ENCODE results near the gene FMN2. TPM values are rescaled to one million over a fixed set of nuclear protein-coding genes. Genes with fewer than 3 reads are reported as not detected.
A peak's percentile ranks its signal among the peaks of the same experiment; 100 is the strongest.

FMN2 gene
- total RNA-seq, 1 donor from 2014 or later = 13.2 TPM

- H3K4me3 Mint-ChIP-seq = peak overlapping the region; percentile 92
- H3K4me1 Mint-ChIP-seq = peaks cover 41% of the 10 kb centered on the region
- H3K27me3 Mint-ChIP-seq (ENCODE audit: low read depth) = peaks cover 5% of the 10 kb centered on the region
- DNase-seq (ENCODE audit: low read depth, low spot score) = no peak
- no peaks in the 10 kb centered on the region for H3K36me3 Mint-ChIP-seq (ENCODE audit: low read depth)
- H3K9me3 Mint-ChIP-seq = no peaks in the 10 kb centered on the region
- no peak for TF ChIP-seq CTCF (conservative IDR thresholded peaks at IDR 0.05)
- peak overlapping the region; percentile 78 for H3K27ac Mint-ChIP-seq (ENCODE audit: unreplicated experiment)
Measured at GRCh38 chr1:240090957-240091600, 604 bp upstream of the FMN2 start.

GRCh38 chr1:240092301-240093119 is 827 bp downstream of the FMN2 start:
- peak overlapping the region; percentile 87 for H3K4me3 Mint-ChIP-seq
- no peaks in the 10 kb centered on the region for H3K36me3 Mint-ChIP-seq (ENCODE audit: low read depth)
- no peaks in the 10 kb centered on the region for H3K9me3 Mint-ChIP-seq
- peak; percentile 30 for DNase-seq (ENCODE audit: low read depth, low spot score)
- H3K27ac Mint-ChIP-seq (ENCODE audit: unreplicated experiment) = no peak overlapping the region
- H3K27me3 Mint-ChIP-seq (ENCODE audit: low read depth) = peaks cover 5% of the 10 kb centered on the region
- H3K4me1 Mint-ChIP-seq = peaks cover 46% of the 10 kb centered on the region
- TF ChIP-seq CTCF (conservative IDR thresholded peaks at IDR 0.05) = peak; percentile 36

- H3K4me1 Mint-ChIP-seq = peaks cover 40% of the 10 kb centered on the region
- no peak overlapping the region for H3K27ac Mint-ChIP-seq (ENCODE audit: unreplicated experiment)
- H3K36me3 Mint-ChIP-seq (ENCODE audit: low read depth) = no peaks in the 10 kb centered on the region
- H3K9me3 Mint-ChIP-seq = no peaks in the 10 kb centered on the region
- peaks cover 5% of the 10 kb centered on the region for H3K27me3 Mint-ChIP-seq (ENCODE audit: low read depth)
- no peak for TF ChIP-seq CTCF (conservative IDR thresholded peaks at IDR 0.05)
- H3K4me3 Mint-ChIP-seq = peak overlapping the region; percentile 87
- DNase-seq (ENCODE audit: low read depth, low spot score) = peak; percentile 23
Measured at GRCh38 chr1:240093120-240093961, 1.7 kb downstream of the FMN2 start.

GRCh38 chr1:240094041-240094722 is 2.5 kb downstream of the FMN2 start:
- no peaks in the 10 kb centered on the region for H3K36me3 Mint-ChIP-seq (ENCODE audit: low read depth)
- peak overlapping the region; percentile 85 for H3K4me3 Mint-ChIP-seq
- H3K27ac Mint-ChIP-seq (ENCODE audit: unreplicated experiment) = no peak overlapping the region
- DNase-seq (ENCODE audit: low read depth, low spot score) = no peak
- H3K27me3 Mint-ChIP-seq (ENCODE audit: low read depth) = peaks cover 5% of the 10 kb centered on the region
- peaks cover 40% of the 10 kb centered on the region for H3K4me1 Mint-ChIP-seq
- no peaks in the 10 kb centered on the region for H3K9me3 Mint-ChIP-seq
- TF ChIP-seq CTCF (conservative IDR thresholded peaks at IDR 0.05) = no peak

GRCh38 chr1:240096974-240097373 is 5.3 kb downstream of the FMN2 start:
- no peak for DNase-seq (ENCODE audit: low read depth, low spot score)
- Mint-ChIP-seq H3K27me3 (ENCODE audit: low read depth) (peaks cover 5% of the 10 kb centered on the region), H3K9me3 (no peaks in the 10 kb centered on the region), H3K4me1 (peaks cover 32% of the 10 kb centered on the region), H3K4me3 (no peak overlapping the region), H3K36me3 (ENCODE audit: low read depth) (no peaks in the 10 kb centered on the region), H3K27ac (ENCODE audit: unreplicated experiment) (no peak overlapping the region)
- no peak for TF ChIP-seq CTCF (conservative IDR thresholded peaks at IDR 0.05)
